K562 treated with DMSO at 1 percent for 24 hours (cell line): ENCODE data around the gene CAVIN4. TPM values are rescaled to one million over a fixed set of nuclear protein-coding genes. Genes with fewer than 3 reads are reported as not detected.

ENCODE experiments used
- total RNA-seq: library from RNA; unstranded; fragments of 300-600 nt; gene quantifications from 2 replicates; pipeline ENCODE4 v1.2.3, GENCODE V29; 2022; ENCODE audit warnings: low read depth; ENCODE audit not compliant: insufficient read depth

CAVIN4 gene
- not detected in 2 replicates for total RNA-seq

GRCh38 chr9:100577776-100578448 is at the start of gene CAVIN4:
CAVIN4 (plus strand) TSS chr9:100578079; CDS start chr9:100578144, 65 bp downstream.

Other genes starting within 250 kb of the CAVIN4 start
- gene TEX10, start 225.1 kb upstream of the CAVIN4 start, total RNA-seq: 15.2 and 15.6 TPM in 2 replicates
- gene MSANTD3, start 150.9 kb upstream of the CAVIN4 start, total RNA-seq: 19.3 and 21.6 TPM in 2 replicates
- 0.56 and 0.68 TPM in 2 replicates for gene TMEFF1, start 104.9 kb upstream of the CAVIN4 start, total RNA-seq